Naive thymus-derived CD4-positive, alpha-beta T cell (primary cell): ENCODE results near the gene GPR137C. TPM values are rescaled to one million over a fixed set of nuclear protein-coding genes. Genes with fewer than 3 reads are reported as not detected.
"Not testable (repeated sequence)": the region's sequence is repeated elsewhere in the genome, so short reads cannot be mapped to it uniquely, and the experiment has no call there.

ENCODE experiments used
- ATAC-seq: fragments of 150-1000 bp; cut with Tn5 transposase; 2 replicates; pipeline ENCODE4 v1.10.0; 2021; ENCODE audit warnings: mild to moderate bottlenecking, moderate library complexity
- CTCF ChIA-PET: fragments of 350-600 bp; sonication (Branson Sonifier 250); formaldehyde crosslinking; loops from one replicate; lab custom pipeline; 2021; ENCODE audit warnings: antibody characterized with exemption; lab: Charles Lee
- POLR2A ChIA-PET: fragments of 350-600 bp; sonication (Branson Sonifier 250); formaldehyde crosslinking; loops from one replicate; lab custom pipeline; 2021; ENCODE audit warnings: antibody characterized with exemption, inconsistent platforms; lab: Charles Lee
- DNase-seq, 9 donors: peaks; one replicate each; pipeline versions ENCODE4 v3.0.0 to v3.0.0-alpha.2; 2020 to 2022; ENCODE audit warnings: mixed read lengths in 1 of 9
- H3K27ac ChIP-seq: one replicate; pipeline ENCODE4 v1.7.0; 2013; ENCODE audit warnings: mild to moderate bottlenecking, low read depth, low read length, moderate library complexity
- H3K27me3 ChIP-seq, 2 donors: one replicate each; pipeline ENCODE4 v1.7.0; 2013; ENCODE audit warnings: low read length in 2 of 2, mild to moderate bottlenecking in 2 of 2, moderate library complexity in 2 of 2; ENCODE audit not compliant: control insufficient read depth in 2 of 2, insufficient read depth in 2 of 2
- H3K36me3 ChIP-seq, 3 experiments: 1 replicate in 2 of 3; 2 replicates in 1 of 3; pipeline ENCODE4 v1.7.0; 2013; ENCODE audit warnings: low read length in 3 of 3, mild to moderate bottlenecking in 3 of 3, moderate library complexity in 1 of 3; ENCODE audit not compliant: insufficient read depth in 3 of 3, control insufficient read depth in 2 of 3
- H3K4me1 ChIP-seq, 2 donors: one replicate each; pipeline ENCODE4 v1.7.0; 2013; ENCODE audit warnings: low read length in 2 of 2, mild to moderate bottlenecking in 2 of 2, moderate library complexity in 1 of 2; ENCODE audit not compliant: control insufficient read depth in 2 of 2, insufficient read depth in 2 of 2
- H3K4me3 ChIP-seq: 2 replicates; pipeline ENCODE4 v1.7.0; 2013; ENCODE audit warnings: mild to moderate bottlenecking, low read length
- H3K9me3 ChIP-seq, 3 experiments: 1 replicate in 2 of 3; 2 replicates in 1 of 3; pipeline ENCODE4 v1.7.0; 2013; ENCODE audit warnings: low read length in 3 of 3; ENCODE audit not compliant: control insufficient read depth in 2 of 3
- H3K27ac Mint-ChIP-seq, 9 donors: one replicate each; pipeline ENCODE4 v1.8.0; 2020 to 2022; ENCODE audit warnings: mixed read lengths in 9 of 9, mild to moderate bottlenecking in 8 of 9, moderate library complexity in 5 of 9, inconsistent platforms in 2 of 9
- H3K27me3 Mint-ChIP-seq, 5 donors: one replicate each; pipeline ENCODE4 v1.8.0; 2021 to 2022; ENCODE audit warnings: mixed read lengths in 5 of 5, mild to moderate bottlenecking in 1 of 5
- H3K36me3 Mint-ChIP-seq, 5 donors: one replicate each; pipeline ENCODE4 v1.8.0; 2020 to 2022; ENCODE audit warnings: mixed read lengths in 5 of 5, mild to moderate bottlenecking in 3 of 5, inconsistent platforms in 1 of 5
- H3K4me1 Mint-ChIP-seq, 7 donors: one replicate each; pipeline ENCODE4 v1.8.0; 2020 to 2022; ENCODE audit warnings: mixed read lengths in 7 of 7, mild to moderate bottlenecking in 3 of 7, inconsistent platforms in 1 of 7
- H3K4me3 Mint-ChIP-seq, 10 donors: one replicate each; pipeline ENCODE4 v1.8.0; 2020 to 2022; ENCODE audit warnings: mild to moderate bottlenecking in 10 of 10, mixed read lengths in 10 of 10, moderate library complexity in 6 of 10, inconsistent platforms in 2 of 10
- H3K9me3 Mint-ChIP-seq, 11 donors: one replicate each; pipeline ENCODE4 v1.8.0; 2020 to 2022; ENCODE audit warnings: mixed read lengths in 11 of 11, mild to moderate bottlenecking in 4 of 11, inconsistent platforms in 1 of 11, moderate library complexity in 1 of 11
- intact Hi-C, 2 donors: fragments of 100-400 bp; cut with micrococcal nuclease; formaldehyde crosslinking; loops; one replicate each; pipeline ENCODE4 v1.15.1; 2023
- polyA plus RNA-seq, 2 donors: library from polyadenylated mRNA; unstranded; fragments of 300-500 nt; fragmentation: Illumina TruSeq; gene quantifications; one replicate each; pipeline ENCODE4 v1.2.3, GENCODE V29; 2021
- total RNA-seq, 6 experiments: library from RNA in 5 of 6; stranded (reverse) in 5 of 6; gene quantifications; 1 replicate in 5 of 6; 2 replicates in 1 of 6; pipeline ENCODE4 v1.2.3 and lab custom pipeline; 2021 to 2026

GPR137C gene
- total and polyA plus RNA-seq, 7 experiments from 2014 or later = 0.27 to 0.70 (median 0.34) TPM; not detected in 4

DNA sequence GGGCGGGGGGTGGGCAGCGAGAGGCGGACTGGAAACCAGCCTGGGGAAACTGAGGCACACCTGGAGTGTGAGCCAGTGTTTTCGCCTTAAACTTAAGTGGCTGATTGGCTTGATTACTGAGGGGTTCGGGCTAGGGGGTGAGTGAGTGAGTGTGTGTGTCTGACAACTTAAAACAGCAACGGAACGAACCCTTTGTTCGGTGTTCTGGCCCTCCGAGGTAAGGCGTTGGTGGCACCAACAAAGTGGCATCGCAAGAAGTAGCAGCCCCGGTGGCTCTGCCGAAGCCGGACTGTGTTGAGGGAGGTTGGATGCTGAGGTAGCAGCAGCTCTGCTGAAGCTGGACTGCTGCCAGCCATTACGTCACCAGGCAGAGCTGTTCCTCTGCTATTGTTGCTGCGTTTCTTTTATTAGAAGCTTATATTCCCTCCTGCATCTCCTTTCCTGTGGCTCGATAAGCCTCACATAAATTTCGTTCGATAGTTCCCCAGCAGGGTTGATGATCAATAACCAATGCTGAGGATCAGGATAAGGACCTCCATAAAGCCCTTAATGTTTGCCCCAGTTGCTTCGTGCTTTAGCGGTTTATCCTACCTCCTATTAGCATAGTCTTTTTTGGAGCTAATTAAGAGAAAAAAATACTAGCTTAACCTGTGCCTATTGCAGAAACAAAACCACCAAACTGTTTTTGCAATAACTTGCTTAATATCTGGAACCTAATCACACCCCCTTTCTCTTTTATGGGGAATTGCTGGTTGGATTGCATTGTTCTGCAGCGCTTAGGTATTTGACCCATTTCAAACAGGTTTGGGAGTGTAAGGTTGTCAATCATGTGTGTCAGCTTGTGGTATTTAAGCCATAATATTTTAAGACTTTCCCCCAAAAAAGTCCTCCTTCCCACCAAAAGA lies 1.3 kb downstream of the GPR137C start:
- Mint-ChIP-seq H3K36me3 (peaks cover 0 to 5% (median 0%) of the 10 kb centered on the region in 5 donors), H3K4me1 (peaks cover 6 to 33% (median 28%) of the 10 kb centered on the region in 7 donors), H3K4me3 (peak overlapping the region; percentile 91 to 97 (median 96)), H3K9me3 (peaks cover 0 to 5% (median 0%) of the 10 kb centered on the region in 11 donors), H3K27ac (peak overlapping the region; percentile 82 to 97 (median 94)), H3K27me3 (peaks cover 0 to 41% (median 5%) of the 10 kb centered on the region in 5 donors)
- intact Hi-C loops = loop anchor here (1.0 to 10.0 kb wide), 18 partner anchors 23 to 1459 kb away; partner anchors contain the start of genes TRIM9 (in 2 of the 2), BMP4 (in 1 of the 2), DDHD1 (in 1 of the 2) and FERMT2 (in 1 of the 2)
- Histone ChIP-seq H3K4me3 (peak overlapping the region; percentile 77), H3K9me3 (no peaks in the 10 kb centered on the region), H3K27ac (peak overlapping the region; percentile 60), H3K27me3 (no peaks in the 10 kb centered on the region), H3K36me3 (no peaks in the 10 kb centered on the region), H3K4me1 (peaks cover 9 to 15% of the 10 kb centered on the region in 2 donors)
- CTCF ChIA-PET = interaction anchor here (0.6 to 0.9 kb wide), 3 partner anchors 9 to 23 kb away, joined by 3 to 4 read pairs (median 3); no protein-coding TSS in a partner anchor
- POLR2A ChIA-PET = interaction anchor here (0.6 to 1.9 kb wide), 7 partner anchors 182 to 599 kb away, joined by 3 to 8 read pairs (median 3); partner anchors contain the start of genes DDHD1 and GNPNAT1
- no peak for ATAC-seq
- peak; percentile 63 to 86 (median 82) for DNase-seq

- no peak for ATAC-seq
- Histone ChIP-seq H3K36me3 (no peaks in the 10 kb centered on the region), H3K27ac (no peak overlapping the region), H3K27me3 (no peaks in the 10 kb centered on the region), H3K4me3 (no peak overlapping the region), H3K9me3 (no peaks in the 10 kb centered on the region), H3K4me1 (no peaks in the 10 kb centered on the region)
- H3K36me3 Mint-ChIP-seq = peaks cover 0 to 4% (median 0%) of the 10 kb centered on the region in 5 donors
- H3K4me1 Mint-ChIP-seq = peaks cover 0 to 9% (median 3%) of the 10 kb centered on the region in 7 donors
- peaks cover 0 to 5% (median 0%) of the 10 kb centered on the region in 11 donors for H3K9me3 Mint-ChIP-seq
- ChIA-PET CTCF (no interaction called here), POLR2A (no interaction called here)
- no peak overlapping the region for H3K27ac Mint-ChIP-seq
- DNase-seq = no peak
- intact Hi-C loops = loop anchor here (10.0 kb wide), 2 partner anchors 814 to 1396 kb away; partner anchors contain the start of gene BMP4 (in 1 of the 2)
- H3K4me3 Mint-ChIP-seq = no peak overlapping the region
- H3K27me3 Mint-ChIP-seq = peaks cover 0 to 74% (median 7%) of the 10 kb centered on the region in 5 donors
Observed at GRCh38 chr14:52558688-52559087, 6.1 kb downstream of the GPR137C start.

GRCh38 chr14:52563120-52563519 lies 10.5 kb downstream of the GPR137C start:
- H3K27ac ChIP-seq = no peak overlapping the region
- peaks cover 0 to 5% (median 0%) of the 10 kb centered on the region in 11 donors for H3K9me3 Mint-ChIP-seq
- H3K9me3 ChIP-seq = no peaks in the 10 kb centered on the region
- no peaks in the 10 kb centered on the region for H3K36me3 ChIP-seq
- H3K27ac Mint-ChIP-seq = no peak overlapping the region
- H3K4me1 ChIP-seq = no peaks in the 10 kb centered on the region
- no peaks in the 10 kb centered on the region for H3K27me3 ChIP-seq
- H3K4me3 Mint-ChIP-seq = no peak overlapping the region
- peaks cover 0 to 4% (median 0%) of the 10 kb centered on the region in 5 donors for H3K36me3 Mint-ChIP-seq
- intact Hi-C loops = no loop called here
- H3K27me3 Mint-ChIP-seq = peaks cover 0 to 59% (median 11%) of the 10 kb centered on the region in 5 donors
- H3K4me1 Mint-ChIP-seq = no peaks in the 10 kb centered on the region
- CTCF ChIA-PET = interaction anchor here (1.1 to 1.5 kb wide), 2 partner anchors 9 to 11 kb away, joined by 4 read pairs; partner anchors contain the start of gene TXNDC16
- no peak overlapping the region for H3K4me3 ChIP-seq
- POLR2A ChIA-PET = no interaction called here
- ATAC-seq (no peak), DNase-seq (no peak)

GRCh38 chr14:52568454-52568853 lies 15.8 kb downstream of the GPR137C start:
- POLR2A ChIA-PET, intact Hi-C loops, H3K36me3 ChIP-seq, H3K27me3 ChIP-seq, H3K9me3 ChIP-seq, ATAC-seq, H3K27ac Mint-ChIP-seq, CTCF ChIA-PET, H3K4me3 Mint-ChIP-seq, DNase-seq, H3K27ac ChIP-seq, H3K4me1 ChIP-seq, H3K4me1 Mint-ChIP-seq, H3K4me3 ChIP-seq: not testable (repeated sequence)
- Mint-ChIP-seq H3K9me3 (peaks cover 19 to 48% (median 36%) of the 10 kb centered on the region in 11 donors), H3K36me3 (peaks cover 3 to 25% (median 6%) of the 10 kb centered on the region in 5 donors), H3K27me3 (peaks cover 10 to 30% (median 20%) of the 10 kb centered on the region in 5 donors)

DNA sequence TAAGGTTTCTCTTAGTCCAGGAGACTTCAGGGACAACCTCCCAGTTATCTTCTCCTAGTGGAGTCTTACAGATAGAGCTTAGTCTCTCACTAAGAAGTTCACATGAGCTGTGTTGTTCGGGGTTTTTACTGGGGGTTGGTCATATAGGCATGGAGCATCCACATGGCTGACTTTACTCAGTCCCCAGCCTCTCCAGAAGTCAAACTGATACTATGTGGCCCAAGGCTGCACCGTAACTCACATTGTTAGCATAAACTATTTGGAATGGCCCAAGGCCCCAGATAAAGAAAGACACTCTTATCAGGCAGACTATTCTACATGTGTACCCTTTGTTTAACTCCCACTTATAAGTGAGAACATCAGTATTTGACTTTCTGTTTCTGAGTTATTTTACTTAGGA lies 23.2 kb downstream of the GPR137C start:
- Mint-ChIP-seq H3K4me1 (no peaks in the 10 kb centered on the region), H3K9me3 (peaks cover 7 to 36% (median 29%) of the 10 kb centered on the region in 11 donors), H3K27ac (no peak overlapping the region), H3K4me3 (no peak overlapping the region), H3K36me3 (peaks cover 3 to 14% (median 5%) of the 10 kb centered on the region in 5 donors), H3K27me3 (peaks cover 3 to 16% (median 3%) of the 10 kb centered on the region in 5 donors)
- Histone ChIP-seq H3K27me3 (no peaks in the 10 kb centered on the region), H3K36me3 (no peaks in the 10 kb centered on the region), H3K4me3 (no peak overlapping the region), H3K27ac (no peak overlapping the region), H3K9me3 (no peaks in the 10 kb centered on the region), H3K4me1 (no peaks in the 10 kb centered on the region)
- intact Hi-C loops = no loop called here
- ChIA-PET POLR2A (no interaction called here), CTCF (interaction anchor here (0.6 kb wide), 1 partner anchor 218 kb away, joined by 3 read pairs; no protein-coding TSS in a partner anchor)
- DNase-seq (no peak), ATAC-seq (no peak)

DNA sequence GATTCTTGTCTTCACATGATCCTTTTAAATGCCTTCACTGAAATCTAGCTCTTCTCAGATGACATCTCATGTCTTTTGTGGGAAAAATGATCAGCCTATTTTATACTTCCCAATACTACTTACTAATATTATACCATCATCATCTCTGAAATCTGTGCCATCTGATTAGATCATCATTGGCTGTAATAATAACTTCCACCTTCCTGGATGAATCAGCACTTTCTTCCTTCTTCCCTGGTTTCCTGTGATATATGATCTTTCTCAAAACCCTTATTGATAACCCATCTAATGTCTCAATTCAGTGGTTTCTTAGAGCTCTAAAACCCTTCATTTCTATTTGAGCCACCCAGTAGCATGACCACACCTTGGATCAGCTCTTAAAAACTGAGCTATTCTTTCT lies 30.9 kb downstream of the GPR137C start:
- Mint-ChIP-seq H3K4me1 (no peaks in the 10 kb centered on the region), H3K36me3 (no peaks in the 10 kb centered on the region), H3K27me3 (peaks cover 0 to 32% (median 3%) of the 10 kb centered on the region in 5 donors), H3K4me3 (no peak overlapping the region), H3K27ac (no peak overlapping the region), H3K9me3 (no peaks in the 10 kb centered on the region)
- Histone ChIP-seq H3K27ac (no peak overlapping the region), H3K36me3 (no peaks in the 10 kb centered on the region), H3K27me3 (no peaks in the 10 kb centered on the region), H3K4me3 (no peak overlapping the region), H3K9me3 (no peaks in the 10 kb centered on the region), H3K4me1 (no peaks in the 10 kb centered on the region)
- POLR2A ChIA-PET = no interaction called here
- ATAC-seq (no peak), DNase-seq (no peak)
- CTCF ChIA-PET = no interaction called here
- intact Hi-C loops = no loop called here
